Measurements from ENCODE around the gene ZNF750. TPM values are rescaled to one million over a fixed set of nuclear protein-coding genes. Genes with fewer than 3 reads are reported as not detected.

The ZNF750 gene
- total RNA-seq, 2 donors from 2014 or later: 7.0 to 10.3 TPM

DNA sequence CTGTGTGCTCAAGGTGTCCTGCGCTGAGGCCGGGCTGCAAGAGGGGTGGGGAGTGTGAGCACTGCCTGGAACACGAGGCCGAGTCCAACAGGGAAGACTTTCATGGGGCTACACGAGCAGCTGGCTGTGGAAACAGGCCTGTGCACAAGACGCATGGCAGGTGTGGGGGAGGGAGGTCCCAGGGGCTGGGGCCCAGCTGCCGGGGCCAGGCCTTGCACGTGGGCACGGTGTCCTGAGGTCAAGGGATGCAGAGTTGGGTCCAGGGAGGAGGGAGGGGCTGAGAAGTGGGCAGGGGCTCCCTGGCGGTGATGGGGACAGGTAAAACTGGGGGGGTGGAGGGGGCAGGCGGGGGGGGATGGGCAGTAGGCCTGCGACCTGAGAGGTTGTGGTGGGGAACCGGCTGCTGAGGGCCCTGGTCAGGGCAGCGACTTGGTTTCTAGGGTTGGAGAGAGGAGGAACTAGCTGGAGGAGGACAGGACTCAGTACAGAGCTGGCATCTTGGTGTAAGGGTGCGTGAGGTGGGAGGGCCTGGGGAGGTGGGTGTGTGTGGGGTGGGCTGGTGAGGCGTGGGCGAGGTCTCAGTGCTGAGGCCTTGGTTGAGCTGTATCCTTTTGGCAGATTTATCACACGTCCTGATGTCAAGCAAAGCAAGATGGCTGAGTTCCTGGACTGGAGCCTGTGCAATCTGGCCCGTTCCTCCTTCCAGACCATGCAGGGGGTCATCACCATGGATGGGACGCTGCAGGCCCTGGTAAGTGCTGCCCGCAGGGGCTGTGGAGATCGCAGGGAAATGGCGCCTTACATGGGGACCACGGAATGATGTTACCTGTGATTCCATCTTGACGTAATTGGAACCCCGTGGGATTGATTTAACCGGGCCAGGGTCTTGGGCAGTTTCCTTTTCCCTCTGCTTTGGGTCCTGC is 58.6 kb downstream of the ZNF750 start:
- Histone ChIP-seq H3K36me3 (no peaks in the 10 kb centered on the region), H3K4me3 (no peak overlapping the region), H3K27ac (no peak overlapping the region), H3K4me1 (replicated peaks) (no peaks in the 10 kb centered on the region), H3K27me3 (replicated peaks; ENCODE audit: insufficient read depth) (no peaks in the 10 kb centered on the region), H3K9me3 (no peaks in the 10 kb centered on the region)
- DNase-seq (ENCODE audit: low spot score): no peak
- TF ChIP-seq POLR2AphosphoS5 (IDR thresholded peaks at IDR 0.05) (no peak), POLR2A (IDR thresholded peaks at IDR 0.05) (no peak)
- TF ChIP-seq, protein P1, sequence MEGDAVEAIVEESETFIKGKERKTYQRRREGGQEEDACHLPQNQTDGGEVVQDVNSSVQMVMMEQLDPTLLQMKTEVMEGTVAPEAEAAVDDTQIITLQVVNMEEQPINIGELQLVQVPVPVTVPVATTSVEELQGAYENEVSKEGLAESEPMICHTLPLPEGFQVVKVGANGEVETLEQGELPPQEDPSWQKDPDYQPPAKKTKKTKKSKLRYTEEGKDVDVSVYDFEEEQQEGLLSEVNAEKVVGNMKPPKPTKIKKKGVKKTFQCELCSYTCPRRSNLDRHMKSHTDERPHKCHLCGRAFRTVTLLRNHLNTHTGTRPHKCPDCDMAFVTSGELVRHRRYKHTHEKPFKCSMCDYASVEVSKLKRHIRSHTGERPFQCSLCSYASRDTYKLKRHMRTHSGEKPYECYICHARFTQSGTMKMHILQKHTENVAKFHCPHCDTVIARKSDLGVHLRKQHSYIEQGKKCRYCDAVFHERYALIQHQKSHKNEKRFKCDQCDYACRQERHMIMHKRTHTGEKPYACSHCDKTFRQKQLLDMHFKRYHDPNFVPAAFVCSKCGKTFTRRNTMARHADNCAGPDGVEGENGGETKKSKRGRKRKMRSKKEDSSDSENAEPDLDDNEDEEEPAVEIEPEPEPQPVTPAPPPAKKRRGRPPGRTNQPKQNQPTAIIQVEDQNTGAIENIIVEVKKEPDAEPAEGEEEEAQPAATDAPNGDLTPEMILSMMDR (IDR thresholded peaks at IDR 0.05): no peak
- intact Hi-C loops (cut with DNase I): loop anchor here (5.0 kb wide), 1 partner anchor 136 kb away; no protein-coding TSS in a partner anchor
- 78% methylated on average over 26 of the region's 27 CpGs for WGBS

- 79% methylated on average over 12 of the region's 12 CpGs for WGBS
- Histone ChIP-seq H3K27ac (no peak overlapping the region), H3K36me3 (no peaks in the 10 kb centered on the region), H3K27me3 (replicated peaks; ENCODE audit: insufficient read depth) (no peaks in the 10 kb centered on the region), H3K4me1 (replicated peaks) (no peaks in the 10 kb centered on the region), H3K9me3 (no peaks in the 10 kb centered on the region), H3K4me3 (no peak overlapping the region)
- DNase-seq (ENCODE audit: low spot score): no peak
- intact Hi-C loops (cut with DNase I): loop anchor here (5.0 kb wide), 1 partner anchor 137 kb away; no protein-coding TSS in a partner anchor
- TF ChIP-seq POLR2AphosphoS5 (IDR thresholded peaks at IDR 0.05): no peak
Observed at GRCh38 chr17:82780195-82780594, 59.6 kb downstream of the ZNF750 start.

DNA sequence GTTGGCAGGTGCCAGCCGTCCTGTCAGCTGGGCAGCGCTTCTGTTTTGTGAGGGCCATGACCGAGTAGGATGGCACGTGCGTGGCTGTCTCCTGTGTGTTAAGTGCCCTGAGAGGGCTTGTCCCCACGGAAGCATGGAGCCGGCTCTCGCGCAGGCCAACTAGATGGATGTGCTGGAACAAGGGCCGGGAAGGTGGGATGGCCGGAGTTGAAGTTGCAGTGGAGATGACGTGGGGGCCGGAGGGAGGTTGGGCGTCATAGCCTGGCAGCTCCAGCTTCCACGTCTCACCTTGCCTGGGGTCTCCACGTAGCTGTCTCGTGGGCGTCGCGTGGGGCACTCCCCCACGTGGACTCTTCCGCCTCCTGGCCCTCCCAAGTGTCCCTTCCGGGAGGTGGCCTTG is 60.3 kb downstream of the ZNF750 start:
- WGBS: 87% methylated on average over 23 of the region's 23 CpGs
- DNase-seq (ENCODE audit: low spot score): no peak
- TF ChIP-seq POLR2A (IDR thresholded peaks at IDR 0.05) (no peak), POLR2AphosphoS5 (IDR thresholded peaks at IDR 0.05) (no peak)
- TF ChIP-seq, protein P1 (IDR thresholded peaks at IDR 0.05): no peak
- Histone ChIP-seq H3K27me3 (replicated peaks; ENCODE audit: insufficient read depth) (no peaks in the 10 kb centered on the region), H3K4me1 (replicated peaks) (no peaks in the 10 kb centered on the region), H3K4me3 (no peak overlapping the region), H3K9me3 (no peaks in the 10 kb centered on the region), H3K27ac (no peak overlapping the region), H3K36me3 (no peaks in the 10 kb centered on the region)
- intact Hi-C loops (cut with DNase I): loop anchor here (5.0 to 10.0 kb wide), 2 partner anchors 112 to 425 kb away; partner anchors contain the start of gene TEX19

Other genes with a start within 250 kb of the ZNF750 start
- 100 to 1,000 TPM in 1 of 2 donors, 10 to 100 TPM in 1; 97.8 to 146 TPM for gene WDR45B, start 191.6 kb downstream of the ZNF750 start, total RNA-seq
- gene RAB40B, start 141.3 kb downstream of the ZNF750 start, total RNA-seq: 10 to 100 TPM; 23.8 to 34.9 TPM
- 10 to 100 TPM; 26.1 to 28.3 TPM for gene FN3KRP, start 123.3 kb downstream of the ZNF750 start, total RNA-seq
- 10 to 100 TPM; 16.9 to 32.2 TPM for gene FN3K, start 104.4 kb downstream of the ZNF750 start, total RNA-seq
- gene TBCD, start 88.0 kb downstream of the ZNF750 start, total RNA-seq: 100 to 1,000 TPM in 1 of 2 donors, 10 to 100 TPM in 1; 64.0 to 123 TPM
- 10 to 100 TPM; 22.4 to 59.4 TPM for gene METRNL, start 239.6 kb upstream of the ZNF750 start, total RNA-seq